COR-L47 (cell line): ENCODE results near the gene NKX2-2.

Experiments
- DNase-seq: peaks from one replicate; lab custom pipeline; 2025; lab: John Stamatoyannopoulos, UW

NKX2-2 gene

GRCh38 chr20:21513881-21514540 is at the start of gene NKX2-2:
TSS of gene NKX2-2 (minus strand) at chr20:21514064. CDS start at chr20:21513669, 395 bp downstream.
- no peak for DNase-seq

GRCh38 chr20:21562656-21563055 is 48.8 kb upstream of the NKX2-2 start:
- DNase-seq: no peak

DNA sequence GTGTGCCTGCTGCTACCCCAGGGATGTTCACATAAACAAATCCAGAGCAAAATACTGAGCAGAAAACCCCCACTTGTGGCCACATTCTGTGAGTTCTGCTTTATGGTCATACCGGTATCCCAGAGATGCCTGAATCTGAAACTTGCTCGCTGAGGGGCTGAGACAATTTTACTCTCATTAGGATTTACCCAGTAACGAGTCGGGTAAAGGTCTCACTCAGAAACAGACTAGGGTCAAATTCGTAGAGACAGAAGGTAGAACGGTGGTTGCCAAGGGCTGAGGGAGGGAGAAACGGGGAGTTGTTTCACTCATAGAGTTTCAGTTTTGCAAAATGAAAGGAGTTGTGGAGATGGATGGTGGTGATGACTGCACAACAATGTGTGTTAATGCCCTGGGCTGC is 45.4 kb upstream of the NKX2-2 start:
- no peak for DNase-seq

GRCh38 chr20:21557241-21558020 is 43.6 kb upstream of the NKX2-2 start:
- DNase-seq: no peak

GRCh38 chr20:21556398-21556797 is 42.5 kb upstream of the NKX2-2 start:
- no peak for DNase-seq

DNA sequence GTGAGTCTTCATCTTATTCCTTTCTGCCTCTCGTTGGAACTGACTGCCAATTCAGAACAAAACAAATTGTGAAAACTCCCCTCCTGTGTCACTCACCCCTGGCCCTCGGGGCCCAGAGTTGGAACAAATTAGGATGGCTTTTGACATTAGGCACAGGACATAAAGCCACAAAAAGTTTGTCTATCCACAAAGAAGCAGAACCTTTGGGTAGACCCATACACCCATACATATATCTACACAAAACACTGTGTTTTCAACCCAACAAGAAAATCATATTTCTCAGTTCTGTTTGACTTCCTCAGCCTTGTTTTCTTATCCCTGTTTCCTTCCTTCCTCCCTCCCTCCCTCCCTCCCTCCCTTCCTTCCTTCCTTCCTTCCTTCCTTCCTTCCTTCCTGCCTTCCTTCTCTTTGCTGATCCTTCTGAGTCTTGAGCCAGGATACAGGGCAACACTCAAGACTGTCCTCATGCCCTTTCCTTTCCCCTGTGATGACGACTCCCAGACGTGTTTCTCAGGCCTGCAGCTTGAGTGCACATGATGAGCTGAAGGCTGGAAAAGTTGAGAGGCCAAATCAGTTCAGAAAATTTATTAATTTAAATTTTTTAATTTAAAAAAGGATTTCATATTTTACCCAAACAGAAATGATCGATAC is 41.7 kb upstream of the NKX2-2 start:
- DNase-seq: no peak

DNA sequence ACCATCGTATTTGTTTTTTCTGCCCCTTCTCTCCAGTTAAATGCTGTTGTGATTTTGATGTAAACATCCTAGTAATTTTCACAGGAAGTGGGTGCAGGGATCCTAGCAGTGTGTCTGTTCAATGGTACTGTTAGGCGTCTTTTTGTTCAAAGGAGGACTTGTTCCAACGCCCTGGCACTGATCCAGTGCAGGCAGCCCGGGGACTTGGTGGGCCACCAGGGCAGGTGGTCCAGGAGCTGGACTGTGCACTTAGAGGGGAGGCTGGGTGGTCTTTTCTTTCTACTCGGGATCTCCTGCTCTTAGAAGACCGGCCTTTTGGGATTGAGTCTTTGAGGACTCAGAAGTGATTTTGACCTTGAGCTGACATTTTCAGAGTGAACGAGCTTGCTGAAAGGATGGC is 41.1 kb upstream of the NKX2-2 start:
- peak; percentile 5 for DNase-seq

- DNase-seq: no peak
Measured at GRCh38 chr20:21554376-21554890, 40.6 kb upstream of the NKX2-2 start.

- DNase-seq: no peak
Measured at GRCh38 chr20:21550587-21550986, 36.7 kb upstream of the NKX2-2 start.

DNA sequence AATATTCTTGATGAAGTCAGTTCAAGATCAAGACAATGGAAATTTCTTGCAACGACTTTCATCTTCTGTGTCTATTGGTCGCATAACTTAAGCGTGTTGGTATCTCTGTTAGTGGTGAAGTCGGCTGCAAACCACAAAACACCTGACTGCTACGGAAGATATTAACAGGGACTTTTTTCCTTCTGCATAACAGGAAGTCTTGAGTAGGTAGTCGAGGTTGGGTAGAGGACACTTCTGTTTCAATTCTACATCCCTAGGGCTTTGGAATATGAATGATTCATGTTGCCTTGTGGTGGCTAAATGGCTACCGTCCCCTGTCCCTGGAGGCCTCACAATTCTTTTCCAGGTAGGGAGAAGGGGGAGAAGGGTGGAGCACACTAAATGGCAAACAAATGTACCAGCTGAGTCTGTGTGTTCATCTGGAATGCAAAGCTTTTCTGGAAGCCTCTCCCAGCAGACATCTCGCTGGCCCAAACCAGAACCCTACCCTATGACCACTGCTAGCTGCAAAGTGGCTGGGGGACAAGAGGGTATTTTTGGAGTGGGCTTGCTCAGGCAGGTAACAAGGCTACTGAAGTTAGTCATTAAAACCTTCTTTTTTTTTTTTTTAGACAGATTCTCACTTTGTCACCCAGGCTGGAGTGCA is 34.6 kb upstream of the NKX2-2 start:
- no peak for DNase-seq

DNA sequence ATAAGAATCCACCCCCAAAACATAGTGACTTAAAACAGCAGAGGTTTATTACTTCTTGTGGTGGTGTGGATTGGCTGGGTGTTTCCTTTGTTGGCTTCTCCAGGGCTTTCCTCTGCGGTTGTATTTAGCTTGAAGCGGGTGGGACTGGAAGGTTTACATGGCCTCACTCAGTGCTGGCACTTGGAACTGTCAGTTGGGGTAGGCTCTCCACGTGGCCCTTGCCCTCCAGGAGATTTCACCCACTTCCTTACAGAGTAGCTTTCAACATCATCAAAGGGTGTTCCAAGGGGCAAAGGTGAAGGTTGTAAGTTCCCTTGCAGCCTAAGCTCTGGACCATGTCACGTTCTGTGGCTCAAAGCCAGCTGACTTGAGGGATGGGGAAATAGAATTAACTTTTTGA is 32.5 kb upstream of the NKX2-2 start:
- DNase-seq: no peak

DNA sequence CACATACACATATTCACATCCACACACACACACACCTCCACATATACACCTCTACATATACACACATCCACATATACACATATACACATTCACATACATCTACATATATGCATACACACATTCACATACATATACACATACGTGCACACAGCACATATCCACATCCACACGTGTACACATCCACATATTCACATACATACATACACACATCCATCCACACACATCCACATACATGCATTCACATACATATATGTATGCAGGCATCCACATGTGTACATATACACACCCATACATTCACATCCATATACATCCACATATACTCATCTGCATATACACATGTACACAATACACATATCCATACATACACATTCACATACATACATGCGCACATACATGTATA is 25.6 kb upstream of the NKX2-2 start:
- DNase-seq: no peak

DNA sequence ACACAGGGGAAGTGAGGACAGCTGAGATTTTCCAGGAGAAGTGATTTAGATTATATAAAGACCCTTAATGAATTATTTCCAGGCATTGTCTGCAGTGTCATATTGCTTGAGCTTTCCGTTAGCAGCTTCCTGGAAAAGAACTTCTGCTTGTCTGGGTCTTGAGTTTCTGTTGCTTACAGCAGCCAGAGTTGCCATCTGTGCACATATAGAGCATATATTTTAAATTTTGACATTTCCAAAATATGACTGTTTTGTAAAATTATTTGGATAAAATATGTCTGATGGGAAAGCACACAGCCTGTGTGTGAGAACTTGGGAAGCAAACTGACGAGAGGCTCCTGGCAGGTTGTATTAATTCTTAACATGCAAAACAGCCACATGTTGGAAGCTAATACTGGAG is 21.0 kb upstream of the NKX2-2 start:
- DNase-seq: no peak

- DNase-seq: peak; percentile 83
Measured at GRCh38 chr20:21534453-21534852, 20.6 kb upstream of the NKX2-2 start.

DNA sequence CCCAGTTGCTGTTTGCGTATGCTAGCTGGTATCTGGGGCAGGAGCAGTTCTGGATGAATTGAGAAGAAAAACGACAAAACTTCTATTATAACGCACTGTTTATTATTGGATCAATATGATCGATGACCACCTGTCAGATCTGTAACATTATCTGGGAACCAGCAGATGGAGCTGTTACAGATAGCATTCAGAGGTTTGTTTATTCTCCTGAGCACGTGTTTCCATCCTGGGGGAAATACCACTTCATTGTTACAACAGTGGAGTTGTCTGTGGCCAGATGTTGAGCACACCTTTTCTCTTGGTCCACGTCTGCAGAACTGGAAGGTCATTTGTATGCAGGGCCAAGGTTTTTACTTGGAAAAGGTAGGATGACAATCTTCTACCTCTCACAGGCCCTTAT is 16.0 kb upstream of the NKX2-2 start:
- DNase-seq: peak; percentile 17

DNA sequence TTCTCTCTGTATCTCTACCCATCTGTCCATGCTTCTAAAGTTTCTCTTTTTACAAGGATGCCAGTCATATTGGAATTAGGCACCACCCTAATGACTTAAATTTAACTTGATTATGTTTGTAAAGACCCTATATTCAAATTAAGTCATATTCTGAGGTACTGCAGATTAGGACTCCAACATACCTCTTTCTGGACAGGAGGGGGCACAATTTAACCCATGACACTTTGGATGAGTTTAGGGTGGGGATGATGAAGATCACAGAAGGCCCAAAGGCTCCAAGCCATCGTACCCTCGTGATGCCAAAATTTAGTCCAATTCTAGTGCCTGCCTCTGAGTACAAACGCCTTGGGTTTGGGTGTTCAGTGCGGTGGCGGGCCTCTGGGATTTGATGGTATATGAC is 15.0 kb upstream of the NKX2-2 start:
- DNase-seq: no peak

DNA sequence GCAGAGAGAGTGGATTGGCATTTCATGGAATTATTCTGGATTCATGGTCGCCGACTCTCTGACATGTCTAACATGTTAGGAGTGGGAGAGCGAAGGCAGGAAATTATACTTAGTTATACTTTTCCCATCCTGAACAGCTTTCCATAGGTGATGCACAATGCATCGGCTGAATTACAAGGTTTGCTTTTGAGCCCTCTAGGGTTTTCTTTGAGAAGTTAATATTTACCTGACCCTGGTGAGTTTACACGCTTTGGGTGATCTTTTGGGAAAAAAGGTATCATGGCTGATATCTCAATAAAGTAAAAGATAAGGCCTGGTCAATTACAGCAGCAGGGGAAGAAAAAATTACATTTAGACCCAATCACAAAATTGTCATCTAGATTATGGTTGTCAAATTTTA is 14.0 kb upstream of the NKX2-2 start:
- DNase-seq: no peak

- no peak for DNase-seq
Measured at GRCh38 chr20:21526776-21527175, 12.9 kb upstream of the NKX2-2 start.

GRCh38 chr20:21523895-21524294 is 10.0 kb upstream of the NKX2-2 start:
- no peak for DNase-seq

DNA sequence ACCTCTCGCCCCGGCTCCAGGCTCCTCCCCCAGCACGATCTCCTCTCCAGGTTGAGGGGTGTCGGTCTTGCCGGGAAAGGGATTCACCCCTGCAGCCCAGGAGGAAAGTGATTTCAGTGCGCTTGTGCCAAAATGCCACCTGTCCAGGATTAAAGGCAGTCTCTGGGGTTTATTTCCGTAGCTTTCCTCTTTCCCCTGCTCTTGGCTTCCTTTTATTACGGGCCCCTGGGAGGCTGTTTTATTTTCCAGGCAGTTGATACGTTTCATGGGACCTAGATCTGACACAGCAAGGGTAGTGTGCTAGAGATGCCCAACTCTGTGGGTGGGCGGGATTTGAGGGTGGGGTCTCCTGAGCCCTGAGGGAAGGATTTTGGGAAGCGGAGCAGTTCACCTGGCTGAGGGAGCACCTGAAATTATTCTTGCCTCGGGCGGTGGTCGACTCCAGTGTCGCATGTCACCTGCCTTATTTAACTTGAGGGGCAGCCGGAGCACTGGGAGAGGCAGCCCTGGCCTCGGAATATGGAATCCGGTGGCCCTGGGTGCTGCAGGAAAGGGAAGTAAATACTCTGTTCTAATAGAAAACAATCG is 9.5 kb upstream of the NKX2-2 start:
- DNase-seq: peak; percentile 21

DNA sequence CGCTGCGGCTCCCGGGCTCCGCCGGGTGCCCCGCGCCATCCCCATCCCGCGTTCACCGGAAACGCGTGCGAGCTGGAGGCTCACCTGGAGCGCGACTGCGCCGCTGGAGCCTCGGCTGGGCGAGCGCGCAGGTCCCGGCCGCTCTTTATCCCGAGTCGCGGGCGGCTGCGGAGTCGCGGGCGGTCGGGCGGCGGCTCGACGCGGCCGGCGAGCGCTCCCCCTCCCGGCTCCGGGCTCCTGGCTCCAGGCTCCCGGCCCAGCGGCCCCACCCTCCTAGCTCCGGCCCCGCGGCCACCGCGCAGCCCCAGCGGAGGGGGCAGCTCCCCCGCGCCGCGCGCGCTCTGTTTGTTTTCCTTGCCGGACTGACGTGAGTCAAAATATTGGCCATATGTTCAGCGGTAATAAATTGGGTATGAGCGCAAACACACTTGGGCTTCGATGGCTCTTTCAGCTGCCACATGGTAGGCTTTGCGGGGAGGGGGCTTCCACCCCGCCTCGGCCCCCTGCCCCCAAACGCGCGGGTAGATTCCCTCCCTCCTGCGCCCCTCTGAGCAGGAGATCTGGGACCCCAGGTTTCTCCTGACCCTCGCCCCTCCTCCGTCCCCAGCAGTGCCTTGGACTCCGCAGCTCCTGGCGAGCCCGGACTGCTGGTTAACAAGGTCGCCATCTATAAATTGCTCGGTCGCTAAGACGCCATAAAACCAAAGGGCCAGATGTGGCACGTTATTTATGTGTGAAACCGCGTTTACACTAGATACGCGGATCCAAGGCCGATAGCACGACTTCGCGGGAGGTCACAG is 8.8 kb upstream of the NKX2-2 start:
- DNase-seq: peak; percentile 57
